SH-SY5Y (cell line): ENCODE data around the gene HOXB7.

Source experiments
- GATA2 ChIP-seq: IDR thresholded peaks from 2 replicates; pipeline ENCODE4 v1.6.1; 2011; ENCODE audit warnings: mild to moderate bottlenecking, low read depth, low read length
- GATA3 ChIP-seq: IDR thresholded peaks from 2 replicates; pipeline ENCODE4 v1.6.1; 2011; ENCODE audit warnings: low read depth, mild to moderate bottlenecking, low read length, moderate library complexity

DNA sequence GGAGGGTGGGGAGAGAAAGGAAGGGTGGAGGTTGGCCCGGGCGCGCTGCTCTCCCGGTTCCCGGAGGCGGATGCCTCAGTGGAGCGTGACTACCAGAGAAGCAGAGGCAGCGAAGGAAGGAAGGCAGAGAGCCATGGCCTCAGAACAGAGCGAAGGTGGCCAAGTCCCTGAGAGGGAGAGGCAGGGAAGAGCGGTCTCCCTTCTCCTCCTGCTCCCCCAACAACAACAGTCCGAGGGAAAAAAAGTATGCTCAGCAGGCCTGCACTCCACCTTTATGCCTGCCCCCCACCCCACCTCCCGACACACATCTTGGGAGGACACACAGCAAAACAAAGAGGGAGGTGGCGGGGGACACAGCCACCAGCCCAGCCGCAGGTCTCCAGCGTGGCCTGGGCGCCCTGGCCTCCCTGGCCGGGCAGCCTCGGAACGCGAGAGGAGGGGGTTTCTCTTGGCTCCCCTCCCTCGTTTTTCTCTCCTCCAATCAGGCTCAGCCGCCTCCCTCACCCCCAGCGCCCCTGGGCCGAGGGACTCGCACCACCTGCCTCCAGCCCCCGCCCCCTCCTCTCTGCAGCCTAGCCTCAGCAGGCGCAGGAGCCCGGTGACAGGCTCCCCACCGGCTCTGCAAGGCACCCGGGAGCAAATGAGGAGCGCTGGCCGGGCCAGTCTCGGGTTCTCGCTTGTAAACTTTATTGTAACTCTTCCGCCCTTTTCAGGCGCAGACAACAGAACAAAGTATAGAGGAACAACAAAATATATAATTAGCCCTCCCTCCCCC, 1.1 kb upstream of the HOXB7 start:
- no peak for TF ChIP-seq GATA3
- no peak for TF ChIP-seq GATA2
